ENCODE measurements around the gene SZRD1. TPM values are rescaled to one million over a fixed set of nuclear protein-coding genes. Genes with fewer than 3 reads are reported as not detected.

The SZRD1 gene
- total and polyA plus RNA-seq, 3 donors from 2014 or later = 47.8 to 88.5 (median 57.9) TPM

DNA sequence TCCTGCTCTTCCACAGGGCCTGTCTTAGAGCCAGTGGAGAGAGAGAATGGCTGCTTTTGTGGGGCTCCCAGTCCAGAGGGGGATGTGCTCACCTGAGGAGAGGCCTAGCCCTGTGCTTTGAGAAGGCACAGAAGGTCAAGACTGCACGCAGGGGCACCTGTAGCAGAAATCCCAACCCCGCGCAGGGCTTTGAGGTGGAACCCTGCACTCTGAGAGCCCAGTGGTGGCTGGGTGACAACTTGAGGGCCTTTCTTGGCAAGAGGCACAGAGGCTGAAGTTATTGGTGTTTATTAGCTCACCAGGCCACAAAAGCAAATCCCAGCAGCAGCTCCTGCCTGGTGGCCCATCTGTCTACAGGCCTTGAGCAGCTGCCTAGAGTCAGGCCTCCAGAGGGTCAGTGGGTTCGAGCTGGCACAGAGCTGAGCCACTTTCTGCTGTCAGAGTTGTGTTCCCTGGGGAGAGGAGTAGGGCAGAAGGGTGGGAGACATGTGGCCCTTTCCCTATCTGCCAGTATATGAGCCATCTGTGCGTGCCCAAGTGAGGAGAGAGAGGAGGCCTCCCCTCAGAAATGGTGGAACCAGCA is 31.4 kb downstream of the SZRD1 start:
- no peaks in the 10 kb centered on the region for H3K4me1 ChIP-seq
- no peaks in the 10 kb centered on the region for H3K36me3 ChIP-seq (ENCODE audit: low read depth, missing control alignments)
- no peak for DNase-seq
- no peaks in the 10 kb centered on the region for H3K9me3 ChIP-seq
- intact Hi-C loops (cut with DNase I; ENCODE audit: low total_unique reads) = no loop called here
- H3K27me3 ChIP-seq = no peaks in the 10 kb centered on the region
- no peak overlapping the region for H3K27ac ChIP-seq
- no peak overlapping the region for H3K4me3 ChIP-seq
- TF ChIP-seq, protein P1, sequence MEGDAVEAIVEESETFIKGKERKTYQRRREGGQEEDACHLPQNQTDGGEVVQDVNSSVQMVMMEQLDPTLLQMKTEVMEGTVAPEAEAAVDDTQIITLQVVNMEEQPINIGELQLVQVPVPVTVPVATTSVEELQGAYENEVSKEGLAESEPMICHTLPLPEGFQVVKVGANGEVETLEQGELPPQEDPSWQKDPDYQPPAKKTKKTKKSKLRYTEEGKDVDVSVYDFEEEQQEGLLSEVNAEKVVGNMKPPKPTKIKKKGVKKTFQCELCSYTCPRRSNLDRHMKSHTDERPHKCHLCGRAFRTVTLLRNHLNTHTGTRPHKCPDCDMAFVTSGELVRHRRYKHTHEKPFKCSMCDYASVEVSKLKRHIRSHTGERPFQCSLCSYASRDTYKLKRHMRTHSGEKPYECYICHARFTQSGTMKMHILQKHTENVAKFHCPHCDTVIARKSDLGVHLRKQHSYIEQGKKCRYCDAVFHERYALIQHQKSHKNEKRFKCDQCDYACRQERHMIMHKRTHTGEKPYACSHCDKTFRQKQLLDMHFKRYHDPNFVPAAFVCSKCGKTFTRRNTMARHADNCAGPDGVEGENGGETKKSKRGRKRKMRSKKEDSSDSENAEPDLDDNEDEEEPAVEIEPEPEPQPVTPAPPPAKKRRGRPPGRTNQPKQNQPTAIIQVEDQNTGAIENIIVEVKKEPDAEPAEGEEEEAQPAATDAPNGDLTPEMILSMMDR (IDR thresholded peaks at IDR 0.05) = no peak
- no peak for TF ChIP-seq POLR2A (IDR thresholded peaks at IDR 0.05)
- WGBS, 2 donors = 84 to 100% methylated on average over 1 to 5 of the region's 5 CpGs

DNA sequence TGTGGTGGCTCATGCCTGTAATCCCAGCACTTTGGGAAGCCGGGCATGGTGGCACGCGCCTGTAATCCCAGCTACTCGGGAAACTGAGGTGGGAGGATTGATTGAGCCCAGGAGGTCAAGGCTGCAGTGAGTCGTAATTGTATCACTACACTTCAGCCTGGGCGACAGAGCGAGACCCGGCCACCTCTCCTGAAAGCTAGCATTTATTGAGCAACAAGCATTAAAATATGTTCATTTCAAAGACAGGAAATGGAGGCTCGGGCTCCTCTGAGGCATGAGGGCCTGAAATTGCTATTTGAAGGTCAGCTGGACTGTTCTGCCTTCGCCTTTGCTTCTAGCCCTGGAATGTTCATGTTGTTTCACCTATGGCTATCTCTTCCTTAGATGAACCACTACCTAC is 35.7 kb downstream of the SZRD1 start:
- no peaks in the 10 kb centered on the region for H3K36me3 ChIP-seq (ENCODE audit: low read depth, missing control alignments)
- no peak overlapping the region for H3K27ac ChIP-seq
- TF ChIP-seq POLR2A (IDR thresholded peaks at IDR 0.05) = no peak
- TF ChIP-seq, protein P1 (IDR thresholded peaks at IDR 0.05) = no peak
- no peak overlapping the region for H3K4me3 ChIP-seq
- no peaks in the 10 kb centered on the region for H3K27me3 ChIP-seq
- DNase-seq = no peak
- H3K4me1 ChIP-seq = no peaks in the 10 kb centered on the region
- intact Hi-C loops (cut with DNase I; ENCODE audit: low total_unique reads) = no loop called here
- no peaks in the 10 kb centered on the region for H3K9me3 ChIP-seq
- WGBS, 2 donors = 71% methylated on average over 10 of the region's 10 CpGs

DNA sequence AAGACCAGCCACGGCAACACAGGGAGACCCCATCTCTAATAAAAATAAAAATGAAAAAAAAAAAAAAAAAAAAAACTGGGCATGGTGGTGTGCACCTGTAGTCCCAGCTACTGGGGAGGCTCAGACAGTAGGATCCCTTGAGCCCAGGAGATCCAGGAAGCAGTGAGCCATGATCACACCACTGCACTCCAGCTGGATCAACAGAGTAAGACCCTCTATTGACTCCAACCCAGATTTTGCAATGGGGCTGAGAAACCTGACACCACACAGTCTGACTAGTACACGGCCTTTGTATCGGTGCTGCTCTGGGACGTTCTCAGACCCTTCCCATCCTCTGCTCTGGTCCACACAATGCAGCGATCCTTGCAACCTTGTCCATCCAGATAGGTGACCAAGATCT is 38.4 kb downstream of the SZRD1 start:
- intact Hi-C loops (cut with DNase I; ENCODE audit: low total_unique reads) = no loop called here
- 72 to 75% methylated on average over 5 of the region's 5 CpGs for WGBS, 2 donors
- no peak for TF ChIP-seq POLR2A (IDR thresholded peaks at IDR 0.05)
- TF ChIP-seq, protein P1 (IDR thresholded peaks at IDR 0.05) = no peak

DNA sequence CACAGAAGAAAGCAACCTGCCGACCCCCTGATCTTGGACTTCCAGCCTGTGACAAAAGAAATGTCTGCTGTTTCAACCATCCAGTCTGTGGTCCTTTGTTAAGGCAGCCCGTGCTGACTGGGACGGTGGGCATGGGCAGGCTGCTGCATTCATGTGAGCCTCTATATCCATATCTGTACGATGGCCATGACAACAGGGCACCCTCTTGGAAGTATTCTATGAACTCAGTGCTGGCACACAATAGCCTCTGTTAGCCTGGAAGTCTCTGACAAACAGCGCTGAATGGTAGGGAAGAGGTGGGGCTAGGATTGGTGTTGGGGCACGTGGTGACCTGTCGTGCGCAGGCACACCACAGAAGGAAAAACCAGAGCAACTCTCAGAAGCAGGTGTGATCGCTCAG is 39.8 kb downstream of the SZRD1 start:
- H3K27me3 ChIP-seq = no peaks in the 10 kb centered on the region

More for the DNA sequence above, 38.4 kb downstream of the SZRD1 start:
- no peaks in the 10 kb centered on the region for H3K36me3 ChIP-seq (ENCODE audit: low read depth, missing control alignments)
- H3K4me3 ChIP-seq = no peak overlapping the region
- H3K27ac ChIP-seq = no peak overlapping the region
- no peak for DNase-seq
- H3K9me3 ChIP-seq = no peaks in the 10 kb centered on the region
- H3K27me3 ChIP-seq = no peaks in the 10 kb centered on the region
- no peaks in the 10 kb centered on the region for H3K4me1 ChIP-seq

More for the DNA sequence above, 39.8 kb downstream of the SZRD1 start:
- no peaks in the 10 kb centered on the region for H3K9me3 ChIP-seq
- TF ChIP-seq, protein P1 (IDR thresholded peaks at IDR 0.05) = no peak
- no peaks in the 10 kb centered on the region for H3K4me1 ChIP-seq
- DNase-seq = no peak
- no peak overlapping the region for H3K27ac ChIP-seq
- H3K4me3 ChIP-seq = no peak overlapping the region
- WGBS, 2 donors = 89 to 94% methylated on average over 6 to 9 of the region's 9 CpGs
- H3K36me3 ChIP-seq (ENCODE audit: low read depth, missing control alignments) = no peaks in the 10 kb centered on the region
- intact Hi-C loops (cut with DNase I; ENCODE audit: low total_unique reads) = no loop called here
